ENCODE measurements around the gene SLC1A2.
A peak's percentile ranks its signal among the peaks of the same experiment; 100 is the strongest.

DNA sequence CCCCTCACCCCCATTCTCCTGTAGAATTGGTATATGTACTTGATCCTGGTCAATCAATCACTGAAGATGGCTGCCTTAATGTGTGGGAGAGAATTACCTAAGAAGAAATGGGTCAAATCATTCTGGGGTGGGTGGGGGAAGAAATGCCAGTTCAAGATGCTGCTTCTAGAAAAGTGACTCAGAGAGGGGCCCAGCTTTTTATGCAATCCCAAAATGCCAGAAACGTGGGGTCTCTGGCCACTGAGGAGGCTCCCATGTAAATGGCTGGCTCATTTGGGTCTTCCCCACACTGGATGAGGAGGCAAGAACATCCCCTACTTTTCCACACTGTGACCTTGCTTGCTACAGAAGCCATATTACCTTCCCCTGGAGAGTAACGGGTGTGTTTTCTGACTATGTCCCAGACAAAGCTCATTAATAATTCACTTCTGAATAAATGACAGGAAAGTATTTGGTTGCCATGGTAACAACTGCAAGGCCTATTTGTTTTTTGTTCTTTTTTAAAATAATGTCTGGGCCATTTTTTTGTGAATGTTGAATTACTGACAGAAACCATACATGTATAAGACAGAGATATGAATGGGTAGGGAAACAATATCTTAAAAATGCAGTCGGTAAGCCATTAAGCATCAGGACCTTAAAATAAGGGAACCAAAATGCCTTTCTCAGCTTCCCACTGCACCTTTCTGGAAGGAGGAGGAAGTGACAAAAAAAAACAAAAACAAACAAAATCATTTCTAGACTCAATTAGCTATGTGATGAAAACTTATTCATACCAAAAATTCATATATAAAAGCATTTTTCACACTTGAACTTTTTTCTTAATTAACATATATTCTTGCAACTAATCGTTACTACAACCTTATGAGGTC lies 32.0 kb downstream of the SLC1A2 start:
- no peak for TF ChIP-seq MAFK (IDR thresholded peaks at IDR 0.05; ENCODE audit: low read depth, low read length)
- peak; percentile 60 for TF ChIP-seq CTCF (conservative IDR thresholded peaks at IDR 0.05; ENCODE audit: low read depth, low read length)
- TF ChIP-seq RFX5 (IDR thresholded peaks at IDR 0.05; ENCODE audit: low read depth, low read length) = no peak
- TF ChIP-seq, protein P1, sequence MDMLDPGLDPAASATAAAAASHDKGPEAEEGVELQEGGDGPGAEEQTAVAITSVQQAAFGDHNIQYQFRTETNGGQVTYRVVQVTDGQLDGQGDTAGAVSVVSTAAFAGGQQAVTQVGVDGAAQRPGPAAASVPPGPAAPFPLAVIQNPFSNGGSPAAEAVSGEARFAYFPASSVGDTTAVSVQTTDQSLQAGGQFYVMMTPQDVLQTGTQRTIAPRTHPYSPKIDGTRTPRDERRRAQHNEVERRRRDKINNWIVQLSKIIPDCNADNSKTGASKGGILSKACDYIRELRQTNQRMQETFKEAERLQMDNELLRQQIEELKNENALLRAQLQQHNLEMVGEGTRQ (IDR thresholded peaks at IDR 0.05; ENCODE audit: low read depth, low read length) = no peak
- TF ChIP-seq POLR2A (IDR thresholded peaks at IDR 0.05; ENCODE audit: low read depth, low read length) = no peak

All from IMR-90 (cell line).